Measurements from ENCODE around the gene ZNF320. TPM values are rescaled to one million over a fixed set of nuclear protein-coding genes. Genes with fewer than 3 reads are reported as not detected.

ZNF320 gene
- total RNA-seq, 2 donors from 2014 or later: 18.3 to 26.1 TPM

Other genes with a start within 250 kb of the ZNF320 start
- 10 to 100 TPM; 26.3 to 30.0 TPM for gene ZNF611, start 162.6 kb downstream of the ZNF320 start, total RNA-seq
- gene ZNF600, start 110.8 kb downstream of the ZNF320 start, total RNA-seq: 10 to 100 TPM; 10.4 to 15.2 TPM
- gene ZNF28, start 76.0 kb downstream of the ZNF320 start, total RNA-seq: 10 to 100 TPM in 1 of 2 donors, 1 to 10 TPM in 1; 6.0 to 11.9 TPM
- 10 to 100 TPM in 1 of 2 donors, 1 to 10 TPM in 1; 7.3 to 18.2 TPM for gene ZNF468, start 40.0 kb downstream of the ZNF320 start, total RNA-seq
- 1 to 10 TPM; 1.4 to 2.6 TPM for gene ZNF888, start 25.8 kb upstream of the ZNF320 start, total RNA-seq
- 10 to 100 TPM in 1 of 2 donors, 1 to 10 TPM in 1; 6.5 to 13.7 TPM for gene ZNF816, start 65.2 kb upstream of the ZNF320 start, total RNA-seq
- gene ERVV-1, start 116.3 kb upstream of the ZNF320 start, total RNA-seq: not detected
- not detected for gene ERVV-2, start 147.1 kb upstream of the ZNF320 start, total RNA-seq
- 10 to 100 TPM; 32.9 to 67.2 TPM for gene ZNF160, start 205.8 kb upstream of the ZNF320 start, total RNA-seq
- 1 to 10 TPM; 2.3 to 7.1 TPM for gene ZNF415, start 235.3 kb upstream of the ZNF320 start, total RNA-seq